ENCODE data around the gene ATAD2B.
"Not testable (repeated sequence)": the region's sequence is repeated elsewhere in the genome, so short reads cannot be mapped to it uniquely, and the experiment has no call there.

The ATAD2B gene

GRCh38 chr2:23809150-23809549, 117.8 kb downstream of the ATAD2B start:
- TF ChIP-seq GATA1 (IDR thresholded peaks at IDR 0.05; ENCODE audit: low read depth, low read length) (no peak), POLR2A (IDR thresholded peaks at IDR 0.05; ENCODE audit: low read length) (no peak)
- no peak for DNase-seq

GRCh38 chr2:23806665-23807249, 120.2 kb downstream of the ATAD2B start:
- TF ChIP-seq POLR2A (IDR thresholded peaks at IDR 0.05; ENCODE audit: low read length) (no peak), GATA1 (IDR thresholded peaks at IDR 0.05; ENCODE audit: low read depth, low read length) (no peak)

GRCh38 chr2:23806201-23806600, 120.7 kb downstream of the ATAD2B start:
- no peak for DNase-seq
- TF ChIP-seq GATA1 (IDR thresholded peaks at IDR 0.05; ENCODE audit: low read depth, low read length) (no peak), POLR2A (IDR thresholded peaks at IDR 0.05; ENCODE audit: low read length) (no peak)

More at GRCh38 chr2:23806665-23807249, 120.2 kb downstream of the ATAD2B start:
- DNase-seq, result no peak

GRCh38 chr2:23803965-23804542, 122.9 kb downstream of the ATAD2B start:
- TF ChIP-seq GATA1 (IDR thresholded peaks at IDR 0.05; ENCODE audit: low read depth, low read length), result no peak
- TF ChIP-seq POLR2A (IDR thresholded peaks at IDR 0.05; ENCODE audit: low read length), result no peak
- DNase-seq, result peak; percentile 92 to 94

GRCh38 chr2:23803264-23803964, 123.5 kb downstream of the ATAD2B start:
- DNase-seq, result peak in 1 of 2 experiments; percentile 16
- TF ChIP-seq POLR2A (IDR thresholded peaks at IDR 0.05; ENCODE audit: low read length) (no peak), GATA1 (IDR thresholded peaks at IDR 0.05; ENCODE audit: low read depth, low read length) (no peak)

GRCh38 chr2:23801396-23801795, 125.5 kb downstream of the ATAD2B start:
- DNase-seq, result no peak
- TF ChIP-seq GATA1 (IDR thresholded peaks at IDR 0.05; ENCODE audit: low read depth, low read length) (no peak), POLR2A (IDR thresholded peaks at IDR 0.05; ENCODE audit: low read length) (no peak)

GRCh38 chr2:23794234-23794633, 132.7 kb downstream of the ATAD2B start:
- DNase-seq, result no peak
- TF ChIP-seq POLR2A (IDR thresholded peaks at IDR 0.05; ENCODE audit: low read length), result no peak
- no peak for TF ChIP-seq GATA1 (IDR thresholded peaks at IDR 0.05; ENCODE audit: low read depth, low read length)

- no peak for DNase-seq
- TF ChIP-seq GATA1 (IDR thresholded peaks at IDR 0.05; ENCODE audit: low read depth, low read length) (no peak), POLR2A (IDR thresholded peaks at IDR 0.05; ENCODE audit: low read length) (no peak)
Measured at GRCh38 chr2:23793476-23793875, 133.4 kb downstream of the ATAD2B start.

- TF ChIP-seq POLR2A (IDR thresholded peaks at IDR 0.05; ENCODE audit: low read length) (no peak), GATA1 (IDR thresholded peaks at IDR 0.05; ENCODE audit: low read depth, low read length) (no peak)
- peak; percentile 19 to 40 for DNase-seq
Measured at GRCh38 chr2:23791030-23791429, 135.9 kb downstream of the ATAD2B start.

GRCh38 chr2:23789012-23789411, 137.9 kb downstream of the ATAD2B start:
- no peak for TF ChIP-seq GATA1 (IDR thresholded peaks at IDR 0.05; ENCODE audit: low read depth, low read length)
- no peak for TF ChIP-seq POLR2A (IDR thresholded peaks at IDR 0.05; ENCODE audit: low read length)
- no peak for DNase-seq

- no peak for DNase-seq
- no peak for TF ChIP-seq POLR2A (IDR thresholded peaks at IDR 0.05; ENCODE audit: low read length)
- TF ChIP-seq GATA1 (IDR thresholded peaks at IDR 0.05; ENCODE audit: low read depth, low read length), result no peak
Measured at GRCh38 chr2:23788100-23788499, 138.8 kb downstream of the ATAD2B start.

GRCh38 chr2:23784971-23785370, 142.0 kb downstream of the ATAD2B start:
- DNase-seq, result no peak
- no peak for TF ChIP-seq GATA1 (IDR thresholded peaks at IDR 0.05; ENCODE audit: low read depth, low read length)
- TF ChIP-seq POLR2A (IDR thresholded peaks at IDR 0.05; ENCODE audit: low read length), result no peak

- peak; percentile 51 to 80 for DNase-seq
- no peak for TF ChIP-seq GATA1 (IDR thresholded peaks at IDR 0.05; ENCODE audit: low read depth, low read length)
- TF ChIP-seq POLR2A (IDR thresholded peaks at IDR 0.05; ENCODE audit: low read length), result no peak
Measured at GRCh38 chr2:23782646-23783045, 144.3 kb downstream of the ATAD2B start.

GRCh38 chr2:23782126-23782525, 144.8 kb downstream of the ATAD2B start:
- DNase-seq, result no peak
- TF ChIP-seq GATA1 (IDR thresholded peaks at IDR 0.05; ENCODE audit: low read depth, low read length), result no peak
- no peak for TF ChIP-seq POLR2A (IDR thresholded peaks at IDR 0.05; ENCODE audit: low read length)

GRCh38 chr2:23780465-23780864, 146.5 kb downstream of the ATAD2B start:
- DNase-seq, result not testable (repeated sequence)

Measured in erythroblast (primary cell).